Measurements from ENCODE around the gene DAPK1.

DAPK1 gene

GRCh38 chr9:87525546-87526303 lies 28.1 kb downstream of the DAPK1 start:
- no peak overlapping the region for H3K4me3 ChIP-seq (ENCODE audit: low read depth in 1 of 5, low read length in 5 of 5)
- no peak overlapping the region for H3K9ac ChIP-seq (ENCODE audit: low read length in 5 of 5)

DNA sequence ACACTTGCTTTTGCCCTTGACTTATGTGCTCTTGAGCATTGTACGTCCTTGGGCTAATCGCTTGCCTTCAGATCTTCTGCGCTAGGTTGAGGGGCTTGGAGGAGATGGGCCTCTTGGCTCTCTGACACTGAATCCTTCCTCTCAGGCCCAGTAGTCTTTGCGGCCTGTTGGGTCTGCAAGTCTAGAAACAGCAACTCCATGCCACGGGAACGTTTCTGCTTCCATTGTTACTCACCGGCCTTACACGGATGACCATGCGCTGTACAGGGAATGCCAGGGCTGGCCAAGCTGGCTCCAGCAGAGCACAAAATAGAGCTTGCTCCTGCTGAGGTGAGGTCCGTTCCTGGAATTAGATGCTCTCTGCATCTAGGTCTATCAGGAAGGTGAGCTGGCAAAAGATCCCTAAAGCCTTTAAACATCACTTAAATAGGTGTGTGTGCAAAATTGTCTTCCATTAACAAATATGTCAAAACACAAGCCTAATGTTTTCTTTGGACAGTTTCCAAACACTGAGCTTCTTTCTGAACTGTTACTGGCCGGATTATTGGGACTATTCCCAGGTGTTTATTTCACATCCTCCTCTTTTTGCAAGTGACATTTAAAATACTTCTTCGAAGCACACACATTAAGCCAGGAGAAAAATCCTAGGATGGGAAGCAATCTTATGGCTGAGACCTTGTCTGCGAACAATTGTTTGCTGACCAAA lies 29.7 kb downstream of the DAPK1 start:
- no peak overlapping the region for H3K27ac ChIP-seq (ENCODE audit: low read depth, low read length)
- peaks cover 4 to 32% (median 22%) of the 10 kb centered on the region in 5 donors for H3K4me1 ChIP-seq (ENCODE audit: control insufficient read depth in 5 of 5, insufficient read depth in 5 of 5, low read length in 5 of 5)

More at GRCh38 chr9:87525546-87526303, 28.1 kb downstream of the DAPK1 start:
- H3K27ac ChIP-seq (ENCODE audit: low read depth, low read length), result no peak overlapping the region
- H3K27me3 ChIP-seq (ENCODE audit: control insufficient read depth in 5 of 5, insufficient read depth in 4 of 5, low read length in 5 of 5), result no peaks in the 10 kb centered on the region
- peaks cover 0 to 19% (median 10%) of the 10 kb centered on the region in 5 donors for H3K4me1 ChIP-seq (ENCODE audit: control insufficient read depth in 5 of 5, insufficient read depth in 5 of 5, low read length in 5 of 5)
- peaks cover 0 to 6% (median 0%) of the 10 kb centered on the region in 5 donors for H3K36me3 ChIP-seq (ENCODE audit: control insufficient read depth in 5 of 5, insufficient read depth in 5 of 5, low read length in 5 of 5)
- no peaks in the 10 kb centered on the region for H3K9me3 ChIP-seq (ENCODE audit: control insufficient read depth in 5 of 5, low read length in 5 of 5)

GRCh38 chr9:87528969-87529368 lies 31.3 kb downstream of the DAPK1 start:
- no peak overlapping the region for H3K9ac ChIP-seq (ENCODE audit: low read length in 5 of 5)
- no peak overlapping the region for H3K4me3 ChIP-seq (ENCODE audit: low read depth in 1 of 5, low read length in 5 of 5)
- H3K36me3 ChIP-seq (ENCODE audit: control insufficient read depth in 5 of 5, insufficient read depth in 5 of 5, low read length in 5 of 5), result peaks cover 0 to 3% (median 0%) of the 10 kb centered on the region in 5 donors
- H3K27ac ChIP-seq (ENCODE audit: low read depth, low read length), result no peak overlapping the region
- peaks cover 4 to 29% (median 22%) of the 10 kb centered on the region in 5 donors for H3K4me1 ChIP-seq (ENCODE audit: control insufficient read depth in 5 of 5, insufficient read depth in 5 of 5, low read length in 5 of 5)
- no peaks in the 10 kb centered on the region for H3K9me3 ChIP-seq (ENCODE audit: control insufficient read depth in 5 of 5, low read length in 5 of 5)
- H3K27me3 ChIP-seq (ENCODE audit: control insufficient read depth in 5 of 5, insufficient read depth in 4 of 5, low read length in 5 of 5), result no peaks in the 10 kb centered on the region

More for the DNA sequence above, 29.7 kb downstream of the DAPK1 start:
- Histone ChIP-seq H3K36me3 (ENCODE audit: control insufficient read depth in 5 of 5, insufficient read depth in 5 of 5, low read length in 5 of 5) (peaks cover 0 to 3% (median 0%) of the 10 kb centered on the region in 5 donors), H3K9me3 (ENCODE audit: control insufficient read depth in 5 of 5, low read length in 5 of 5) (no peaks in the 10 kb centered on the region), H3K9ac (ENCODE audit: low read length in 5 of 5) (no peak overlapping the region), H3K27me3 (ENCODE audit: control insufficient read depth in 5 of 5, insufficient read depth in 4 of 5, low read length in 5 of 5) (no peaks in the 10 kb centered on the region), H3K4me3 (ENCODE audit: low read depth in 1 of 5, low read length in 5 of 5) (no peak overlapping the region)

DNA sequence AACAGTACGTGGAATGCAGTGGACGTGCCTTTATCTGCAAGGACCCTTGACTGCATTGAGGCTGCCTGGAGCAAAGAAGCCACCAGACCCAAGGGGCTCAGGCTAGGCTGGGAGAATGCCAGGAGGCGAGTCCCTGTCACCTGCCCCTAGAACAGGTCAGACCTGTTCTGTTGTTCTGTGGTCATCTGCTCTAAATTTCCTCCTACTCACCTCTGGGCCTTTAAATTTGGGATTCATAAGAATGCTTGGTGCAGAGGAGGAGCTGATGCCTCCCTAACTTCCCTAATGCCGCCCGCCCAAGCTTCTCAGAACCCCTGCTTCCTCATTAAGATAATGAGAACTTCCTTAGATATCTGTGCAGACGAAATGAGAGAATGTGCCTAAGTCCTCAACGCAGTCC lies 32.0 kb downstream of the DAPK1 start:
- peaks cover 4 to 27% (median 22%) of the 10 kb centered on the region in 5 donors for H3K4me1 ChIP-seq (ENCODE audit: control insufficient read depth in 5 of 5, insufficient read depth in 5 of 5, low read length in 5 of 5)
- no peak overlapping the region for H3K27ac ChIP-seq (ENCODE audit: low read depth, low read length)
- no peaks in the 10 kb centered on the region for H3K27me3 ChIP-seq (ENCODE audit: control insufficient read depth in 5 of 5, insufficient read depth in 4 of 5, low read length in 5 of 5)
- no peaks in the 10 kb centered on the region for H3K9me3 ChIP-seq (ENCODE audit: control insufficient read depth in 5 of 5, low read length in 5 of 5)
- no peak overlapping the region for H3K4me3 ChIP-seq (ENCODE audit: low read depth in 1 of 5, low read length in 5 of 5)
- no peak overlapping the region for H3K9ac ChIP-seq (ENCODE audit: low read length in 5 of 5)
- peaks cover 0 to 3% (median 0%) of the 10 kb centered on the region in 5 donors for H3K36me3 ChIP-seq (ENCODE audit: control insufficient read depth in 5 of 5, insufficient read depth in 5 of 5, low read length in 5 of 5)

- Histone ChIP-seq H3K9me3 (ENCODE audit: control insufficient read depth in 5 of 5, low read length in 5 of 5) (no peaks in the 10 kb centered on the region), H3K27ac (ENCODE audit: low read depth, low read length) (no peak overlapping the region), H3K4me3 (ENCODE audit: low read depth in 1 of 5, low read length in 5 of 5) (no peak overlapping the region), H3K36me3 (ENCODE audit: control insufficient read depth in 5 of 5, insufficient read depth in 5 of 5, low read length in 5 of 5) (peaks cover 0 to 3% (median 0%) of the 10 kb centered on the region in 5 donors), H3K9ac (ENCODE audit: low read length in 5 of 5) (no peak overlapping the region), H3K27me3 (ENCODE audit: control insufficient read depth in 5 of 5, insufficient read depth in 4 of 5, low read length in 5 of 5) (no peaks in the 10 kb centered on the region), H3K4me1 (ENCODE audit: control insufficient read depth in 5 of 5, insufficient read depth in 5 of 5, low read length in 5 of 5) (peaks cover 4 to 27% (median 22%) of the 10 kb centered on the region in 5 donors)
Measured at GRCh38 chr9:87530716-87531115, 33.0 kb downstream of the DAPK1 start.

DNA sequence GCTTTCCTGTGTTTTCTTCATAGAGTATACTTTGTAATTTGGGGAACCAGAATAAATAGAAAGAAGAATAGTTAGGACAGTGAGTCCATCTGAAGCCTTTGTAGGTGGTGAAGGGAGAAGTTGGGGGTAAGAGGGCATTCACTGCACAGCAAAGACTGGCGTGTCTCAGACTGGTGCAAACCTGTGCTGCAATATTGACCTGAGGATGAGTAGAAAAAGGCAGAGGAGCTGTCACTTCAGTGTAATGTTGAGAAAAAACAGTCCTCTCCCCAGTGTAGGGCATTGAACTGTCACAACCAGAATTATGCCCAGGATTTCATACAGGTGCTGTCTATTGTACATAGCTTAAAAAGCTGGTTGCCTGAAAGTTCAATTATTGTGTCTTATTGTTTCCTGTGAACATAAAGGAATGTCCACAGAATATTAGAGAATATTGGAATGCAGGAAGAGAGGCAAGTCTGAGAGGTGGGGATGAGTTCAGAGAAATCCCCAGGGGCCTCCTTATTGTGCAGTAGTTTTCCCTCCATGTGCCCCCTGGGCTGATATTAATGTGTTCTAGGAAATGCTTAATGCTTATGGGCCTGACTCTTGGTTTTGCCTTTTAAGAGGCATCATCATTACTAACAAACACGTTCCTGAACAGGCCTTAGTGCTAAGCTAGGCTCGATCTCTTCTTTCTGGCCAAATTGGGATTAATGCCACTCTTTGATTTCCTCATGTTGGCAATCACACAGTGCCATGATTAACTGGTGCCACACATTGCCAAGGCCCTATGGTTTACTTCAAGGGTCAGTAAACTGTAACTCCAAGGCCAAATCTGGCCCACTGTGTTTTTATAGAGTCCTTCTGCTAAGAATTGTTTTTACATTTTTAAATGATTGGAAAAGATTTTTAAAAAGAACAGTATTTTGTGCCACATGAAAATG lies 34.0 kb downstream of the DAPK1 start:
- no peaks in the 10 kb centered on the region for H3K27me3 ChIP-seq (ENCODE audit: control insufficient read depth in 5 of 5, insufficient read depth in 4 of 5, low read length in 5 of 5)
- H3K4me3 ChIP-seq (ENCODE audit: low read depth in 1 of 5, low read length in 5 of 5), result no peak overlapping the region
- no peak overlapping the region for H3K27ac ChIP-seq (ENCODE audit: low read depth, low read length)
- H3K9me3 ChIP-seq (ENCODE audit: control insufficient read depth in 5 of 5, low read length in 5 of 5), result no peaks in the 10 kb centered on the region
- peaks cover 4 to 27% (median 22%) of the 10 kb centered on the region in 5 donors for H3K4me1 ChIP-seq (ENCODE audit: control insufficient read depth in 5 of 5, insufficient read depth in 5 of 5, low read length in 5 of 5)
- H3K36me3 ChIP-seq (ENCODE audit: control insufficient read depth in 5 of 5, insufficient read depth in 5 of 5, low read length in 5 of 5), result peaks cover 0 to 3% (median 0%) of the 10 kb centered on the region in 5 donors
- H3K9ac ChIP-seq (ENCODE audit: low read length in 5 of 5), result no peak overlapping the region

DNA sequence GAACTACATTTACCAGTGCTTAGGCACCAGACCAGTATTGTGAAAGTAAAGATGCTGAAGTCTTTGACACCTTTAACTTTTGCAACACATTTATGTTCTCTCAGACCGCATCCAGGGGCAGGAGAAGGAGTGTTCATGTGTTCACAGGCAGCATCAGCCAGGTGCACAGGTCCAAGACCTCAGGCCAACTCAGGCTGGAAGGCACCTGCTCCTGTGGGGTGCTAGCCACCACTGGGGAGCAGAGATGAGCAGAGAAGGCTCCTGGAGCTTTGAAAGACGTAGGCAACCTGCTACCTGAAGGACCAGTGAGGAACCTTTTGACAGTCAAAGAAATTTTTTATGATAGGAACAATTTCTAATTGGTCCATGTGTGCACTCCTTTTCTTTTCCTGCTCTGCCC lies 35.6 kb downstream of the DAPK1 start:
- no peaks in the 10 kb centered on the region for H3K27me3 ChIP-seq (ENCODE audit: control insufficient read depth in 5 of 5, insufficient read depth in 4 of 5, low read length in 5 of 5)
- H3K9ac ChIP-seq (ENCODE audit: low read length in 5 of 5), result no peak overlapping the region
- no peak overlapping the region for H3K4me3 ChIP-seq (ENCODE audit: low read depth in 1 of 5, low read length in 5 of 5)
- H3K27ac ChIP-seq (ENCODE audit: low read depth, low read length), result no peak overlapping the region
- H3K9me3 ChIP-seq (ENCODE audit: control insufficient read depth in 5 of 5, low read length in 5 of 5), result no peaks in the 10 kb centered on the region
- H3K36me3 ChIP-seq (ENCODE audit: control insufficient read depth in 5 of 5, insufficient read depth in 5 of 5, low read length in 5 of 5), result no peaks in the 10 kb centered on the region
- H3K4me1 ChIP-seq (ENCODE audit: control insufficient read depth in 5 of 5, insufficient read depth in 5 of 5, low read length in 5 of 5), result peaks cover 4 to 27% (median 22%) of the 10 kb centered on the region in 5 donors

DNA sequence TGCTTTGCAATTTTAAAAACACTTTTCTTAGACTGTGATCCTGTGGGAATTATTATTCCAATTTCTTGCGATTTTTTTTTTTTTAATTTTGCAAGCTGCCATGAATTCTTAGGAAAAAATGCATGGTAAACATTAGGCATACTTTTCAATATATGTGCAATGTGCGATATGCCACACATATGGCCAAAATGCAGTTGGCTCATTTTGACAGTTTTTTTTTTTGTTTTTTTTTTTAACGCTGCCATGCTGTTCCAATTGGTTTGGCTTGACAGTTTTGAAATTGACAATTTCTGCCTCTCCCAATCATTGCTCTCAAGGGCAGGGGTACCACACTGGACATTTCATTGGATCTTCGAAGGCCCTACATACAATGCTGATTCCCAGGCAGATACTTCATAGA lies 36.4 kb downstream of the DAPK1 start:
- H3K27ac ChIP-seq (ENCODE audit: low read depth, low read length), result no peak overlapping the region
- no peaks in the 10 kb centered on the region for H3K36me3 ChIP-seq (ENCODE audit: control insufficient read depth in 5 of 5, insufficient read depth in 5 of 5, low read length in 5 of 5)
- peaks cover 4 to 27% (median 20%) of the 10 kb centered on the region in 5 donors for H3K4me1 ChIP-seq (ENCODE audit: control insufficient read depth in 5 of 5, insufficient read depth in 5 of 5, low read length in 5 of 5)
- no peaks in the 10 kb centered on the region for H3K9me3 ChIP-seq (ENCODE audit: control insufficient read depth in 5 of 5, low read length in 5 of 5)
- no peaks in the 10 kb centered on the region for H3K27me3 ChIP-seq (ENCODE audit: control insufficient read depth in 5 of 5, insufficient read depth in 4 of 5, low read length in 5 of 5)
- no peak overlapping the region for H3K9ac ChIP-seq (ENCODE audit: low read length in 5 of 5)
- H3K4me3 ChIP-seq (ENCODE audit: low read depth in 1 of 5, low read length in 5 of 5), result no peak overlapping the region

DNA sequence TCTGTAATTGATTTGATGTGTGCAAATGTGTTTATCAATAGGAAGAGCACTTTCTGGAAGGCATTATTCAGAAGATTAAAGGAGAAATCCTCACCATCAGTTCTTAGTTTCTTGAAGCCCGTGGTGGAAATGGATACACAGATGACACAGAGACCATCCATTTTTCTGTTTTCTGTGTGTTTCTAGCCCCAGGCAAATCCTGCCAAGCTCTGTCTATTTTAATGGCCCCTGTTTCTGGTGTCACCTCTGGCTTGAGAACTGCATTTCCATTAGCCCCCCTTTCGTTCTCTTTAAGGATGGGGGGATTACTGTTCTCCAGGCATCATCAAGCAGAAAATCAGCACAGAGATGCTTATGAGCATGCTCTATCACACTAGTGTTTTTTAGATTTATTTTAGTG lies 37.3 kb downstream of the DAPK1 start:
- Histone ChIP-seq H3K4me1 (ENCODE audit: control insufficient read depth in 5 of 5, insufficient read depth in 5 of 5, low read length in 5 of 5) (peaks cover under 1 to 20% (median 14%) of the 10 kb centered on the region in 5 donors), H3K27me3 (ENCODE audit: control insufficient read depth in 5 of 5, insufficient read depth in 4 of 5, low read length in 5 of 5) (no peaks in the 10 kb centered on the region), H3K9ac (ENCODE audit: low read length in 5 of 5) (no peak overlapping the region), H3K27ac (ENCODE audit: low read depth, low read length) (no peak overlapping the region), H3K4me3 (ENCODE audit: low read depth in 1 of 5, low read length in 5 of 5) (no peak overlapping the region), H3K36me3 (ENCODE audit: control insufficient read depth in 5 of 5, insufficient read depth in 5 of 5, low read length in 5 of 5) (no peaks in the 10 kb centered on the region), H3K9me3 (ENCODE audit: control insufficient read depth in 5 of 5, low read length in 5 of 5) (no peaks in the 10 kb centered on the region)
